Left ventricle myocardium superior (tissue), 1 donor: Measurements from ENCODE around the gene CDK8. TPM values are rescaled to one million over a fixed set of nuclear protein-coding genes. Genes with fewer than 3 reads are reported as not detected.
A peak's percentile ranks its signal among the peaks of the same experiment; 100 is the strongest.

ENCODE experiments used
- ATAC-seq: fragments of 200-7000 bp; cut with Tn5 transposase; one replicate; pipeline ENCODE4 v1.9.1; 2020; ENCODE audit warnings: mild to moderate bottlenecking, moderate library complexity
- DNase-seq: peaks from one replicate; pipeline ENCODE4 v3.0.0-alpha.2; 2020
- intact Hi-C: fragments of 100-400 bp; cut with micrococcal nuclease; formaldehyde crosslinking; loops from one replicate; pipeline ENCODE4 v1.11.0; 2022
- long read RNA-seq: library from polyadenylated mRNA; unstranded; transcript quantifications from one replicate; pipeline ENCODE4 v2.0.0, GENCODE V29; 2021
- total RNA-seq: library from RNA; stranded (reverse); fragmentation: NEBNext Ultra II Directional; extraction: Animal tissue kit (Norgen Biotek cat#: 25700); gene quantifications from one replicate; pipeline ENCODE4 v1.2.1, GENCODE V29; 2021
- donor health status: DM: no; HTN: yes; CAD: no; lungs with severe emphysema.

Gene CDK8
- total RNA-seq, result 11.7 TPM
- long read RNA-seq, transcript CDK8-201 (13 exons, 3,055 nt), result major isoform, 8 of 15 reads
- long read RNA-seq, partial matches to known transcripts, result 0 of 15 reads
- long read RNA-seq, other reads (novel, unspliced or antisense), result 7 of 15 reads

DNA sequence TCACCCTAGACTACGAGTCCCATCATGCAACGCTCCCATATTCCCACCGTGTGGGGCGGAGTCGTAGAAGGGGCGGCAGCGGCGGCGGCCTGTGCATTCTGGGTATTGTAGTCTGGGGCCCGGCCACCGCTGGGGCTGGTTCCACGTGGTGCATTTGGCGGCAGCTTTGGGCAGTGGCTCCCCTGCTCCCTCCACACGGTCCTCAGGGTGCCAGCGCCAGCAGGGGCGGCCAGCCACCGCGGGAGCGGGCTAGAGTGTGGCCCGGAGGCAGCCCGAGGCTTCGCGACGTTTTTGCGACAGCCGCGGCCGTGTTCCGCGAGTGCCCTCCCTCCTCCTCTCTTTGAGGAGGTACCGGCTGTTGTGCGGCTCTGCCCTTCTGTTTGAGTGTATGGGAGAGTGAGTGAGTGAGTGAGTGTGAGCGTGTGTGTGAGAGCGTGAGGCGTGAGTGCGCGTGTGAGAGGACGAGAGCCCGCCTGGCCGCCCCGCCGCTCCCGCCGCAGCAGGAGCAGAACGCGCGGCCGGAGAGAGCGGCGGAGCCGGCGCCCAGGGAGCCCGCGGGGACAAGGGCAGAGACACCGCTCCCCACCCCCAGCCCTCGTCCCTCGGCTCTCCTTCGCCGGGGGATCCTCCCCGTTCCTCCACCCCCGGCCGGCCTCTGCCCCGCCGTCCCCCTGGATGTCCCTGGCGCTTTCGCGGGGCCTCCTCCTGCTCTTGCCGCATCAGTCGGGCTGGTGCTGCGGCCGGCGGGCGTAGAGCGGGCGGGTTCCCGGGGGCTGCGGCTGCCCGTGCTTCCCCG, at the start of gene CDK8:
Gene CDK8 (plus strand): TSS at position 343 of the 796 bp plus-strand sequence. CDS start 513 bp downstream, outside the sequence.
- peak; percentile 94 for ATAC-seq
- intact Hi-C loops, result no loop called here
- peak; percentile 96 for DNase-seq

- ATAC-seq (no peak), DNase-seq (no peak)
- intact Hi-C loops, result no loop called here
Measured at GRCh38 chr13:26208287-26208686, 45.6 kb upstream of the CDK8 start.

DNA sequence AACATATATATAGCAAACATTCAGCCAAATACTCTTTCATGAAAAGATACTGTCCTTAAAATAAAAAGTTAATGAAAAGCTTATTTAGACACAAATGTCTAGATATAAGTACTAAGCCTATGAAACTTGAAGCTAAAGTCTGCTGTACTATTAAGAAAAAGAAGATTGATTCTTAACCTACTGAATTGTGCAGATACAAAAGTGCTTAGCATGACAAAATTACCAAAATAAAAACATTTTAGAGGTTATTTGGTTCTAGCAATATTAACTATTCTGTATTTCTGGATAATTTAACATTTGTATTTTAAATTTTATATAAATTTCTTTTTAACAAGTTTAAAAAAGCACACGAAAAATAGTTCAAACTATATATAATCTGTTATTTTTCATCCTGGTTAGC, 40.6 kb upstream of the CDK8 start:
- DNase-seq (no peak), ATAC-seq (no peak)
- intact Hi-C loops, result no loop called here

DNA sequence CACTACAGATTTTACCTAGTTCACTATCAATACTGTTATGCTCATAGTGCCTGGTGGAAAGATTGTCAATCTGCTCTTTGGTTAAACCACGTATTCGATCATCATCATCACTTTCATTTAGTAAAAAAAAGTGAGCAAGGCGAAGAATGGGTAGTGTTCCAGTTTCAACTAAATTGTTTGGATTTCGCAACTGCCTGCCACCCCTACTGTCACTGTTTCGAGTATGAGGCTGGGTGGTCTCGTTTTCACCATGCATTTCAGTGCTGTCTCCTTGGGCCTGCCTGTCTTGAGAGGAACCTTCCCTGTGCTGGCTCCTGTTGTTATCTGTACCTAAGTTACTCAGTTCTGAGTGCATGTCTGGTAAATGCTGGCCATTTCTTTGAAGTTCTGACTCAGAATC, 39.9 kb upstream of the CDK8 start:
- ATAC-seq, result no peak
- intact Hi-C loops, result no loop called here
- no peak for DNase-seq

GRCh38 chr13:26216042-26216441, 37.9 kb upstream of the CDK8 start:
- intact Hi-C loops, result no loop called here
- ATAC-seq (no peak), DNase-seq (no peak)

DNA sequence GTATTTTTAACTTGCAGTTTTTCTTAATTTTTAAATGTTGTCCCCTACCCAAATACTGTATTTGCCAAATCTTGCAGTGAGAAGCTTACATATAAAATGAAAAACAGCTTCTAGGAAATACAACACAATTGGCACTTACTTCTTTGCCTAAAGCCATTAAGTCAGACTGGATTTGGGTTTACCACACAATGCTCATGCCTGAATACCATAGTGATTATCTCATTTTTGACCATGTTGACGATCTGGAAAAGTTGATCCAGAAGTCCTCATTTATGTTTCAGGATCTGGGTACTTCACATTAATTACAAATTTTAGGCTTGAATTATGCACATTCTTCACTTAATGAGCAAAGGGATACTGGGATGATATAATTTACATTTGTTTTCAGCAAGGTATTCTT, 34.2 kb upstream of the CDK8 start:
- intact Hi-C loops, result no loop called here
- ATAC-seq, result no peak

DNA sequence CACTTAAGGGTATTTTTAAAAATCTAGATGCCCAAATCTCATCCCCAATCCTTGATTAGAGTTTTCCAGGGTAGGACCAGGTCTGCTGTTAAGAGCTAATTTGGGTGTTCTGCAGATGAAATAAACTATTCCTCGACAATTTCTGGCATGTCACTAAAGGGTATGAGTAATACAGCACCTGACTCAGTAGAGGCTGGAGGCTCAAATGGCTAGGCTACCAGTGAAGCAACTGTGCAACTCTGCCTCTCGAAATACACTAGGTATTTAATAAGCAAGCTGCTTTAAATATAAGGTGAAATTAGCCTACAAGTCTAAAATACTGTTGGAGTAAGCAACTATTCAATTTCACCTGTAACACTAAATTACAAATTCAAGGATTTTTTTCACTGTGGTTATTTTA, 33.4 kb upstream of the CDK8 start:
- ATAC-seq (no peak), DNase-seq (no peak)
- intact Hi-C loops, result no loop called here

More for the DNA sequence above, 34.2 kb upstream of the CDK8 start:
- DNase-seq, result no peak

- peak; percentile 52 for ATAC-seq
- intact Hi-C loops, result no loop called here
Measured at GRCh38 chr13:26221399-26221720, 32.6 kb upstream of the CDK8 start.

GRCh38 chr13:26221721-26222519, 32.0 kb upstream of the CDK8 start, which contains the start of gene RNF6:
Gene RNF6, minus strand, starts transcription at chr13:26222314. Its CDS starts 2,665 bp downstream, at chr13:26219649.
- peak; percentile 99 for ATAC-seq
- peak; percentile 92 for DNase-seq
- intact Hi-C loops, result no loop called here

More at GRCh38 chr13:26221399-26221720, 32.6 kb upstream of the CDK8 start:
- DNase-seq, result no peak

GRCh38 chr13:26222520-26223046, 31.3 kb upstream of the CDK8 start:
- DNase-seq, result no peak
- peak; percentile 75 for ATAC-seq
- intact Hi-C loops, result no loop called here

GRCh38 chr13:26225896-26226617, 27.9 kb upstream of the CDK8 start:
- ATAC-seq, result no peak
- intact Hi-C loops, result no loop called here
- no peak for DNase-seq

DNA sequence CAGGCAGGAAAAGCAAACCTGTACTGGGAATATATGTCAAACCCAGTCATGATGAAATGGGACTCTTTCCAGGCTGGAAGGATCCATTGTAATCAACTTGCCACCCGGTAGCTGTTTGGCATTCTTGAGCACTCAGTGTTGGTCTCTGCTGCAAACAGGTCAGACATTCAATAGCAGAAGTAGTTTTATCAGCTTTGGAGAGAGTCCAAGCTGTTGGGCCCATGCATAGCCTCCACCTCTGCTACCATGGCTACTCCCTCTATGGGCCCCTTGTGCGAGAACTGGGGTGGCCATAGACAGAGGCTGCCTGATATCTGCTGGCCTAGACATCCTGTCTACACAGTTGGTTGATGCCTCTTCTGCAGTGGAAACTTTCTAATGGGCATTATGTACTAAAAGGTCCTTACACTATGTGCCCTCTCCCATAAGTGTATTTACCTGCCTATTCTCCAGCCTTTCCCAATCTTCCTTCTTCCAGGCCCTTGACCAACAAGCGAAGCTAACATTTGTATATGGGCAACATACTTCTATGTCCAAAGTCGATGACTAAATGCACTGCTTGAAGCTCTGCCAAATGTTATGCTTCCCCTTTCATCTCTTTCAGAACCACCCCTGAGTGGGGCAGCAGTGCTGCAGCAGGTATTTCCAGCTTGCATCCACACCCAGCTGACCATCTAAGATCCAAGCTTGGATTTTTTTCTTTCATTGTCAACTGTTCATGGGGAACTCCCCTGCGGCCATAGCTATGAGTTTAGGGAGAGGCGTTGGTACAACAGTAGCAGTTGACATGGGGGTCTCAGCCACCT, 26.6 kb upstream of the CDK8 start:
- intact Hi-C loops, result no loop called here
- ATAC-seq, result no peak
- DNase-seq, result no peak

DNA sequence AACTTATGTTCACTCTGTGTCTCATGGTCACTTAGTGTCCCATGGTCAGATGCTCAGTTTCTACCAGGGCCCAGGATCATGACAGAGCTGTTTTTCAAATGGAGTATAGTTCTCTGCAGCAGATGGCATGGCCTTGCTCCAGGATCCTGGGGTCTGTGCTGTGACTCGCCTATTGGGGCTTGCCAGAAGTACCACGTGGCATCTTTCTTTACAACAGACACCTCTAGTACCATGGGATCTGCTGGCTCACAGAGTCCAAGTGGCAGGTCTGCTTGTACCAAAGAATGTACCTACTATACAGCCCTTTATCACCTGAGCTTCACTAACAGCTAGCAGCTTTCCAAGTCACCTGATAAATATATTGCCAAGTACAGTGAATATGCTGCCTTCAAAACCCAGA, 25.8 kb upstream of the CDK8 start:
- ATAC-seq, result peak; percentile 57
- intact Hi-C loops, result no loop called here
- no peak for DNase-seq

- no peak for ATAC-seq
- intact Hi-C loops, result no loop called here
Measured at GRCh38 chr13:26229080-26229615, 24.8 kb upstream of the CDK8 start.

DNA sequence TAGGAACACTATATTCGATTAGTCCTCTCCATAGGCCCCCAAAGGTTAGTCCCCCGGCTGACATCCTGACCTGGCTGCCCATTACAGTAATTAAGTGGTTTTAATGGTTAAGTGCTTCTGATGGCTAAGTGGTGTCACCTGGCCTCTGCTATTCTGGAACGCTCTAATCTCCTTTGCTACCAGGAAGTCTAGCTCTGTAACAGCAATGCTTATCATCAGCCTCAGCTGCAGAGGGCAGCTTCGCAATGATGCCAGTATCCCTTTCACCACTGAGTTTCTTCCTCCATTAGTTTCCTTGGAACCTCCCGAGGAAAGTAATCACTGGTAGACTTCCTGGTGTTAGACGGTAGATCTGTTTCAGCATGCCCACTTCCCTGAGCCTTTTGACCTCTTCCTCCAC, 23.2 kb upstream of the CDK8 start:
- intact Hi-C loops, result no loop called here
- DNase-seq, result no peak
- ATAC-seq, result peak; percentile 82

More at GRCh38 chr13:26229080-26229615, 24.8 kb upstream of the CDK8 start:
- DNase-seq, result no peak

- no peak for DNase-seq
- intact Hi-C loops, result no loop called here
- no peak for ATAC-seq
Measured at GRCh38 chr13:26236296-26236695, 17.6 kb upstream of the CDK8 start.

DNA sequence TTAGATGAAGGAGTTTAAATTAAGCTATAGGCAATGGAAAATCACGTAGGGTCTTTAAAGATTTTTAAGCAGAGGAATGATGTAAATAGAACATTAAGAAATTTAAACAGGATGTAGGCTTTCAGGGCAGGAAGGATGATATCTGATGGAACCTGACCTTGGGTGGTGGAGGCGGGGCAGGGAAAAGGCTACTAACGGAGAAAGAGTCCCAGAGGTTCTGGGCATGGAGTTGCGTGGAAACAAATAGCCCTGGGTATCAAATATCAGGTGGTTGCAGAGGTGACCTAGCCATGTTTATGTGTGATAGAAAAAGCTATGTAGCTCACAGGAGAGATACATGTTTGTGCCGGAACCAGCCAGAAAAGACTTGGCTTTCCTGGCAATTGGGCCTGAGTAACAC, 7.8 kb upstream of the CDK8 start:
- intact Hi-C loops, result no loop called here
- no peak for ATAC-seq
- DNase-seq, result no peak

- intact Hi-C loops, result no loop called here
- ATAC-seq (no peak), DNase-seq (no peak)
Measured at GRCh38 chr13:26247011-26247410, 6.9 kb upstream of the CDK8 start.
